Endodermal cell (in vitro differentiated cells): Measurements from ENCODE around the gene IFI27. TPM values are rescaled to one million over a fixed set of nuclear protein-coding genes. Genes with fewer than 3 reads are reported as not detected.

Experiments
- DNase-seq: peaks from one replicate; pipeline ENCODE4 v3.0.0-alpha.2; 2017
- H3K27ac ChIP-seq: 2 replicates; pipeline ENCODE4 v1.5.1; 2013; ENCODE audit warnings: mild to moderate bottlenecking, low read depth, low read length, moderate library complexity
- H3K27me3 ChIP-seq: 2 replicates; pipeline ENCODE4 v1.6.1; 2013; ENCODE audit warnings: mild to moderate bottlenecking, low read length, moderate library complexity; ENCODE audit not compliant: insufficient read depth, control insufficient read depth, poor library complexity, severe bottlenecking
- H3K36me3 ChIP-seq: 2 replicates; pipeline ENCODE4 v1.7.0; 2013; ENCODE audit warnings: mild to moderate bottlenecking, low read length, moderate library complexity; ENCODE audit not compliant: control insufficient read depth, insufficient read depth
- H3K4me1 ChIP-seq: one replicate; pipeline ENCODE4 v1.7.0; 2013; ENCODE audit warnings: low read length; ENCODE audit not compliant: control insufficient read depth, insufficient read depth
- H3K4me3 ChIP-seq: 2 replicates; pipeline ENCODE4 v1.5.1; 2013; ENCODE audit warnings: mild to moderate bottlenecking, low read length, moderate library complexity
- H3K9ac ChIP-seq: 2 replicates; pipeline ENCODE4 v1.6.1; 2013; ENCODE audit warnings: mild to moderate bottlenecking, low read length, moderate library complexity; ENCODE audit not compliant: poor library complexity, severe bottlenecking; ENCODE audit errors: extremely low read depth
- H3K9me3 ChIP-seq: 2 replicates; pipeline ENCODE4 v1.6.1; 2013; ENCODE audit warnings: mild to moderate bottlenecking, low read length, moderate library complexity; ENCODE audit not compliant: control insufficient read depth
- H3K27ac Mint-ChIP-seq: 2 replicates; pipeline ENCODE4 v1.8.0; 2020; ENCODE audit warnings: mixed read lengths
- H3K27me3 Mint-ChIP-seq: 2 replicates; pipeline ENCODE4 v1.8.0; 2021; ENCODE audit warnings: mild to moderate bottlenecking, mixed read lengths; ENCODE audit not compliant: insufficient read depth
- H3K36me3 Mint-ChIP-seq: 2 replicates; pipeline ENCODE4 v1.8.0; 2020; ENCODE audit warnings: low read depth, mixed read lengths
- H3K4me1 Mint-ChIP-seq: 2 replicates; pipeline ENCODE4 v1.8.0; 2020; ENCODE audit warnings: mixed read lengths
- H3K4me3 Mint-ChIP-seq: 2 replicates; pipeline ENCODE4 v1.8.0; 2020; ENCODE audit warnings: mild to moderate bottlenecking, moderate library complexity, mixed read lengths
- H3K9me3 Mint-ChIP-seq: 2 replicates; pipeline ENCODE4 v1.8.0; 2020; ENCODE audit warnings: mild to moderate bottlenecking, mixed read lengths
- CTCF ChIP-seq: fragments of 200-600 bp; sonication (generic); conservative IDR thresholded peaks from 2 replicates; pipeline ENCODE4 v1.5.0; 2021; ENCODE audit warnings: antibody characterized with exemption, mild to moderate bottlenecking
- WGBS, 2 experiments: methylation state at CpG; one replicate each; pipeline versions ENCODE4 v1.1.5 to v1.1.7; 2013; ENCODE audit warnings: missing lambda C conversion rate in 2 of 2, mixed read lengths in 1 of 2; ENCODE audit not compliant: insufficient coverage in 1 of 2, insufficient read length in 1 of 2; 5-methylcytosine and 5-hydroxymethylcytosine counted together
- total RNA-seq, 2 donors: library from RNA; stranded (reverse); fragmentation: NEBNext Ultra II Directional in 1 of 2; extraction: Animal tissue kit (Norgen Biotek cat#: 25700) in 1 of 2; gene quantifications; 2 replicates in 1 of 2; 3 replicates in 1 of 2; pipeline ENCODE4 v1.2.1, GENCODE V29; 2021

Gene IFI27
- total RNA-seq, 2 donors from 2014 or later: 1.9 to 9.0 TPM

DNA sequence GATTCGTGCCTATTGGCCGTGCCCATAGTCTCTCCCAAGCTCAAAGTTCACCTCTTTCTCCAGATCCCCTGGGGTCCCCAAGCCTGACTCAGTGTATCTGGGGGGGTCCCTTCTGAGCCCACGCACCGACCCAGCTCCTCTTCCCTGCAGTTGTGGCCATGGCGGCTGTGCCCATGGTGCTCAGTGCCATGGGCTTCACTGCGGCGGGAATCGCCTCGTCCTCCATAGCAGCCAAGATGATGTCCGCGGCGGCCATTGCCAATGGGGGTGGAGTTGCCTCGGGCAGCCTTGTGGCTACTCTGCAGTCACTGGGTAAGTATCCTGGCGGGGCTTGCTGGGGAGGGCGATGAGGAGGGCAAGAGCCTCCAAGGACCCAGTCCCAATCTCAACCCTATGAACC, 5.1 kb downstream of the IFI27 start:
- peaks cover 11% of the 10 kb centered on the region for H3K27me3 Mint-ChIP-seq
- no peaks in the 10 kb centered on the region for H3K36me3 Mint-ChIP-seq
- WGBS, 2 experiments: 87 to 91% methylated on average over 5 to 15 of the region's 15 CpGs
- Histone ChIP-seq H3K9ac (no peak overlapping the region), H3K9me3 (no peaks in the 10 kb centered on the region), H3K36me3 (no peaks in the 10 kb centered on the region), H3K4me1 (no peaks in the 10 kb centered on the region), H3K27ac (no peak overlapping the region), H3K27me3 (no peaks in the 10 kb centered on the region), H3K4me3 (no peak overlapping the region)
- no peak for DNase-seq
- peaks cover 3% of the 10 kb centered on the region for H3K9me3 Mint-ChIP-seq
- TF ChIP-seq CTCF: no peak
- no peak overlapping the region for H3K4me3 Mint-ChIP-seq
- no peak overlapping the region for H3K27ac Mint-ChIP-seq
- H3K4me1 Mint-ChIP-seq: no peaks in the 10 kb centered on the region

GRCh38 chr14:94116701-94117100, 6.2 kb downstream of the IFI27 start:
- H3K36me3 ChIP-seq: no peaks in the 10 kb centered on the region
- Mint-ChIP-seq H3K36me3 (no peaks in the 10 kb centered on the region), H3K4me1 (no peaks in the 10 kb centered on the region), H3K4me3 (no peak overlapping the region), H3K27me3 (peaks cover 16% of the 10 kb centered on the region), H3K9me3 (peaks cover 4% of the 10 kb centered on the region), H3K27ac (no peak overlapping the region)
- DNase-seq: no peak
- H3K4me3 ChIP-seq: no peak overlapping the region
- 93 to 97% methylated on average over 3 to 10 of the region's 10 CpGs for WGBS, 2 experiments
- TF ChIP-seq CTCF: no peak
- no peaks in the 10 kb centered on the region for H3K27me3 ChIP-seq
- no peak overlapping the region for H3K9ac ChIP-seq
- H3K27ac ChIP-seq: no peak overlapping the region
- H3K4me1 ChIP-seq: no peaks in the 10 kb centered on the region
- H3K9me3 ChIP-seq: no peaks in the 10 kb centered on the region

GRCh38 chr14:94117856-94118255, 7.3 kb downstream of the IFI27 start:
- no peak for TF ChIP-seq CTCF

More at GRCh38 chr14:94117856-94118255, 7.3 kb downstream of the IFI27 start:
- Mint-ChIP-seq H3K36me3 (no peaks in the 10 kb centered on the region), H3K4me1 (no peaks in the 10 kb centered on the region), H3K4me3 (no peak overlapping the region), H3K9me3 (peaks cover 4% of the 10 kb centered on the region), H3K27ac (no peak overlapping the region), H3K27me3 (peaks cover 23% of the 10 kb centered on the region)
- no peaks in the 10 kb centered on the region for H3K4me1 ChIP-seq
- no peak overlapping the region for H3K27ac ChIP-seq
- H3K9ac ChIP-seq: no peak overlapping the region
- 86 to 100% methylated on average over 6 to 9 of the region's 9 CpGs for WGBS, 2 experiments
- no peaks in the 10 kb centered on the region for H3K9me3 ChIP-seq
- no peak overlapping the region for H3K4me3 ChIP-seq
- DNase-seq: no peak
- H3K27me3 ChIP-seq: no peaks in the 10 kb centered on the region
- H3K36me3 ChIP-seq: no peaks in the 10 kb centered on the region
